GM20000 (cell line): Measurements from ENCODE around the gene MAP4K2.

Source experiments
- DNase-seq: peaks from one replicate; pipeline ENCODE4 v3.0.0; 2012; ENCODE audit warnings: low spot score
- CTCF ChIP-seq: IDR thresholded peaks from 2 replicates; pipeline ENCODE4 v1.5.1; 2012; ENCODE audit warnings: mild to moderate bottlenecking, control low read depth; ENCODE audit errors: extremely low read depth, missing control alignments

Gene MAP4K2

GRCh38 chr11:64835616-64836447 is 32.8 kb upstream of the MAP4K2 start:
- TF ChIP-seq CTCF = no peak
- DNase-seq = no peak

GRCh38 chr11:64834723-64835615 is 32.0 kb upstream of the MAP4K2 start:
- DNase-seq = no peak
- TF ChIP-seq CTCF = no peak

GRCh38 chr11:64834031-64834722 is 31.2 kb upstream of the MAP4K2 start:
- DNase-seq = no peak
- TF ChIP-seq CTCF = no peak

GRCh38 chr11:64833509-64833908 is 30.5 kb upstream of the MAP4K2 start:
- no peak for DNase-seq
- no peak for TF ChIP-seq CTCF

GRCh38 chr11:64833198-64833502 is 30.1 kb upstream of the MAP4K2 start:
- TF ChIP-seq CTCF = no peak
- DNase-seq = no peak

- no peak for TF ChIP-seq CTCF
- no peak for DNase-seq
Measured at GRCh38 chr11:64832467-64833197, 29.6 kb upstream of the MAP4K2 start.
